HFFc6 (cell line): ENCODE data around the gene ASB6. TPM values are rescaled to one million over a fixed set of nuclear protein-coding genes. Genes with fewer than 3 reads are reported as not detected.

ENCODE experiments used
- DNase-seq: peaks from one replicate; pipeline ENCODE4 v3.0.0-alpha.2; 2018
- H3K27ac Mint-ChIP-seq: 2 replicates; pipeline ENCODE4 v1.8.0; 2020; ENCODE audit warnings: mild to moderate bottlenecking, mixed read lengths
- H3K27me3 Mint-ChIP-seq: 2 replicates; pipeline ENCODE4 v1.8.0; 2021; ENCODE audit warnings: mild to moderate bottlenecking, moderate library complexity, mixed read lengths; ENCODE audit not compliant: insufficient read depth
- H3K36me3 Mint-ChIP-seq: 2 replicates; pipeline ENCODE4 v1.8.0; 2021; ENCODE audit warnings: low read depth, mixed read lengths
- H3K4me1 Mint-ChIP-seq: 2 replicates; pipeline ENCODE4 v1.8.0; 2020; ENCODE audit warnings: low read depth, mixed read lengths
- H3K4me3 Mint-ChIP-seq: 2 replicates; pipeline ENCODE4 v1.8.0; 2020; ENCODE audit warnings: mild to moderate bottlenecking, moderate library complexity, mixed read lengths
- H3K9me3 Mint-ChIP-seq: 2 replicates; pipeline ENCODE4 v1.8.0; 2020; ENCODE audit warnings: mild to moderate bottlenecking, mixed read lengths
- long read RNA-seq: library from polyadenylated mRNA; unstranded; transcript quantifications from one replicate; pipeline ENCODE4 v2.0.0, GENCODE V29; 2019
- total RNA-seq, 6 experiments: library from RNA; stranded (reverse); fragmentation: NEBNext Ultra II Directional; extraction: Animal tissue kit (Norgen Biotek cat#: 25700); gene quantifications; 2 replicates in 1 of 6; 3 replicates in 5 of 6; pipeline ENCODE4 v1.2.3, GENCODE V29; 2021
- TF ChIP-seq, protein P1 (sequence below): fragments of 200-600 bp; sonication (generic); IDR thresholded peaks from 2 replicates; pipeline ENCODE4 v1.5.0; 2021; ENCODE audit warnings: antibody characterized with exemption, mild to moderate bottlenecking

Gene ASB6, protein sequence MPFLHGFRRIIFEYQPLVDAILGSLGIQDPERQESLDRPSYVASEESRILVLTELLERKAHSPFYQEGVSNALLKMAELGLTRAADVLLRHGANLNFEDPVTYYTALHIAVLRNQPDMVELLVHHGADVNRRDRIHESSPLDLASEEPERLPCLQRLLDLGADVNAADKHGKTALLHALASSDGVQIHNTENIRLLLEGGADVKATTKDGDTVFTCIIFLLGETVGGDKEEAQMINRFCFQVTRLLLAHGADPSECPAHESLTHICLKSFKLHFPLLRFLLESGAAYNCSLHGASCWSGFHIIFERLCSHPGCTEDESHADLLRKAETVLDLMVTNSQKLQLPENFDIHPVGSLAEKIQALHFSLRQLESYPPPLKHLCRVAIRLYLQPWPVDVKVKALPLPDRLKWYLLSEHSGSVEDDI
- total RNA-seq: 10 to 100 TPM; 28.9 to 33.1 (median 30.6) TPM
- long read RNA-seq, transcript ASB6-201 (6 exons, 2,330 nt): major isoform, 32 of 42 reads
- long read RNA-seq, partial matches to known transcripts: 8 of 42 reads
- long read RNA-seq, other reads (novel, unspliced or antisense): 2 of 42 reads

DNA sequence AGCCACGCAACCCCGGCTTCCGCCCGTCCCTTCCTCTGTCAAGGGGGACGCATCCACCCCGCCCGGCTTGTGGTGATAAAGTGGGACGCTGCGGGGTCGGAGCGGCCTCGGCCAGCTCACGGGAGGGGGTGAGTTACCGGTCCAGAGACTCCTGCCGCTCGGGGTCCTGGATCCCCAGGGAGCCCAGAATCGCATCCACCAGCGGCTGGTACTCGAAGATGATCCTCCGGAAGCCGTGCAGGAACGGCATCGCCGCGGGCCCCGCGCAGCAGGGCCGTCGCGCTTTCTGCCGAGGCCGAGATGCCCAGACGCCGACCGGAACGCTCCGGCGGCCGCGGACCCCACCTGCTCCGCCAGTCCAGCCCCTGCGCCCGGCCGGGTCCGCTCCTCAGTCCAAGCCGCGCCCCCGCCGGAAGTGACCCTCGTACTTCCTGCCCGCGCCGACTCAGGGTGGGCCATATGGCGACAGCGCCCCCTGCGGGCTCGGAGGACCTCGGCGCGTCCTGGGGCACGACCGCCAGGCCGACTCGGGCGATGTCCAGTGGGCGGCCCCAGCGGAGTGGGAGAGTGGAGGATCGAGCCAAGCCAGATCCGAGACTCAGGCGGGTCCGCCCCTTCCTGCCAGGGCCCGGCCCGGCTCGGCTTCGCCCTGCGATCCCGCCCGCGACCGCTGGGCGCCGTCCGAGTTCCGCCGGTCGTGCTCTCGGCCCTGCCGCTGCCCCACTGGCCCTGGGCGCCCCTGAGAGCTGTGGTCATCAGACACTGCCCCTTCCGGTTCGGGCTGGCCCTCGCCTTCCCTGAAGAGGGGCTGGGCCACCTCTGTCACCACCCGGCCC is at the start of gene ASB6:
ASB6 (minus strand) TSS at position 402 of the 836 bp plus-strand sequence; CDS start at position 250, 152 bp downstream.
- Mint-ChIP-seq H3K9me3 (no peaks in the 10 kb centered on the region), H3K27ac (peak within 1 kb of the TSS; percentile 91), H3K36me3 (peaks cover 16% of the 10 kb centered on the region), H3K4me1 (peaks cover 21% of the 10 kb centered on the region), H3K27me3 (peaks cover 6% of the 10 kb centered on the region), H3K4me3 (peak within 1 kb of the TSS; percentile 93)
- peak; percentile 94 for DNase-seq
- TF ChIP-seq, protein P1, sequence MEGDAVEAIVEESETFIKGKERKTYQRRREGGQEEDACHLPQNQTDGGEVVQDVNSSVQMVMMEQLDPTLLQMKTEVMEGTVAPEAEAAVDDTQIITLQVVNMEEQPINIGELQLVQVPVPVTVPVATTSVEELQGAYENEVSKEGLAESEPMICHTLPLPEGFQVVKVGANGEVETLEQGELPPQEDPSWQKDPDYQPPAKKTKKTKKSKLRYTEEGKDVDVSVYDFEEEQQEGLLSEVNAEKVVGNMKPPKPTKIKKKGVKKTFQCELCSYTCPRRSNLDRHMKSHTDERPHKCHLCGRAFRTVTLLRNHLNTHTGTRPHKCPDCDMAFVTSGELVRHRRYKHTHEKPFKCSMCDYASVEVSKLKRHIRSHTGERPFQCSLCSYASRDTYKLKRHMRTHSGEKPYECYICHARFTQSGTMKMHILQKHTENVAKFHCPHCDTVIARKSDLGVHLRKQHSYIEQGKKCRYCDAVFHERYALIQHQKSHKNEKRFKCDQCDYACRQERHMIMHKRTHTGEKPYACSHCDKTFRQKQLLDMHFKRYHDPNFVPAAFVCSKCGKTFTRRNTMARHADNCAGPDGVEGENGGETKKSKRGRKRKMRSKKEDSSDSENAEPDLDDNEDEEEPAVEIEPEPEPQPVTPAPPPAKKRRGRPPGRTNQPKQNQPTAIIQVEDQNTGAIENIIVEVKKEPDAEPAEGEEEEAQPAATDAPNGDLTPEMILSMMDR: peak; percentile 100

DNA sequence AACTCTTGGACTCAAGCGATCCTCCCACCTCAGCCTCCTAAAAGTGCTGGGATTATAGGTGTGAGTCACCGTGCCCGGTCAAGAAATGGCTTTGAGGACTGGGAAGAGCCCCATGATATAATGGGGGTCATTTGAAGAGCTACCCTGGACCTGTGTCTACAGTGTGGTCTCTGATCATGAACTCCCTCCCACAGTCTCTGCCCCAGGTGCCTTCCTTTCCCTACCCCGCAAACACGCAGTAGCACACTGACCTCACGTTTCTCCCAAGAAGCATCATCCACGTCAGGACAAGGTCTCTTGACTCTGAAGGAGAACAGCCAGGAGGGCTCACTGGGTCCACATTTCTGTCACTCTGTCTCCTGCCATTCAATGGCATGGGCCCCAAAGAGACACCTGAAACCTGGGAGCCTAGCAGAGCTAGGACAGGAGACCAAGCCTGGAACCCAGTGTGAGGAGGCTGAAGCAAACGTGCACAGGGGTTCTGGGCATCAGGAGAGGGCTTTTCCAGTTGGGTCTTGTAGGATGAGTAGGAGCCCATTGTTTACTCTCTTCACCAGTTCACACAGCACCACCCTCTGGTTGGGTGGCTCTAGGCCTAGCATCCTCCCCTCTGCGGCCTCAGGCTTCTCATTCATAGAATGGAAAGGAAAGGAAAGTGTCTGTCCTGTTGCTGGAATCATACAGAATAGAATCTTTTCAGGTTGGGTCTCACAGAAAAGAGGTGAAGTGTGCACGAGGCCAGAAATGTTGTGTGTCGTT is 46.5 kb upstream of the ASB6 start:
- Mint-ChIP-seq H3K27ac (no peak overlapping the region), H3K27me3 (no peaks in the 10 kb centered on the region), H3K4me3 (no peak overlapping the region), H3K9me3 (no peaks in the 10 kb centered on the region; the same call in 1 of the 2 replicates), H3K36me3 (peaks cover 15% of the 10 kb centered on the region), H3K4me1 (peaks cover 25% of the 10 kb centered on the region)
- TF ChIP-seq, protein P1: no peak
- no peak for DNase-seq

DNA sequence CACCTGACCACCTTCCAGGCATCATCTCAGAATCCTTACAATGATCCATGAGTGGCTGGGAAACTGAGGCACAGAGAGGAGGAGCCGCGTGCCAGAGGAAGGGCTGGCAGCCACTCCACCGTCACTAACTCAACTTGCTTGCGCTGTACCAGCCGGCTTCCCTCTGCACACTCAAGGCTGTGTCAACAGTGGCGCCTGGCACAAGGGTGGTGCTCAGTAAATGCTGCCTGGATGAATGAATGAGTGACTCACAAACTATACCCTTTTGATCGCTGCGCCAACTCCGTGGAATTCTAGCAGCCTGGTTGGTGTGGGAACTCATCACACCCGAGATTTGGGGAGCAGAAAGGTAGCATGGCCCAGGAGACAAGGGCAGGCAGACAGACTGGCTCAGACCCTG is 45.4 kb upstream of the ASB6 start:
- TF ChIP-seq, protein P1: no peak
- Mint-ChIP-seq H3K27me3 (no peaks in the 10 kb centered on the region), H3K36me3 (peaks cover 6% of the 10 kb centered on the region), H3K9me3 (no peaks in the 10 kb centered on the region; the same call in 1 of the 2 replicates), H3K4me3 (no peak overlapping the region), H3K4me1 (peaks cover 25% of the 10 kb centered on the region), H3K27ac (no peak overlapping the region; the same call in 1 of the 2 replicates)
- DNase-seq: no peak

DNA sequence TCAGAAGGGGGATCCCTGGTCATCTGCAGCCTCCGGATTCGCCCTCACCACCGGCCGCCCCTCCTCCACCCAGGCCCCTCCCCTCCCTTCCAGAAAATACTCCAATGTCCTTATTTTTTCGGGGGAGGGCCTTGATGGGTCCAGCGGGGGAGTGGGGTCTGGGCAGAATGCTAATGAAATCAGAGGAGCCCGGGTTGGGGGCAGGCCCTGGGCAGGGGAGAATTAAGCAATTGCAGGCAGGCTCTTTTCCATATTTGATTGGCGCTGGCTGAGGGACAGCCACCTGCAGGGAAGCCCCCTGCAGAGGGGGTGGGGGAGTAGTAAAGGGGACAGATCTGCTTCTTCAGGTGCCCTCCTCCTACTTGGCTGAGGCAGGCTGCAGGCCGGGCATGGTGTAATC is 44.8 kb upstream of the ASB6 start:
- DNase-seq: no peak
- TF ChIP-seq, protein P1: no peak
- H3K27me3 Mint-ChIP-seq: no peaks in the 10 kb centered on the region
- 0 out of 2 replicates have a peak, but pooled peaks cover 4% of the 10 kb centered on the region for H3K36me3 Mint-ChIP-seq
- H3K4me3 Mint-ChIP-seq: no peak overlapping the region
- H3K4me1 Mint-ChIP-seq: peaks cover 25% of the 10 kb centered on the region
- H3K9me3 Mint-ChIP-seq: no peaks in the 10 kb centered on the region
- H3K27ac Mint-ChIP-seq: no peak overlapping the region; the same call in 1 of the 2 replicates

DNA sequence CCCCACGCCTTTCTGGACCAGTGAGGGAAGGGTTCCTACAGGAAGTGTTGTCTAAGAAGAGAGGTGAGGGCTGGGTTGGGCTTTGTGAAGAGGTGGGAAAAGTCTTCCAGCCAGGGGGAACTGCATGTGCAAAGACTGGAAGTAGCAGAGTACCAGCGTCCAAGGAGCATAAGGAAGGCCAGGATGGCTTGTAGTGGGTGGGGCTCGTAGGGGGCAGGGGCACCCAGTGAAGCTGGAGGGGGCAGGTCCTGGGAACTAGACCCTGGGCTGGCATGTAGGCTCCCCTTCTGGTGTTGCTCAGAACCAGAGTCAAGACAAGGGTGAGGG is 43.9 kb upstream of the ASB6 start:
- H3K9me3 Mint-ChIP-seq: no peaks in the 10 kb centered on the region
- TF ChIP-seq, protein P1: no peak
- H3K4me3 Mint-ChIP-seq: peak overlapping the region; percentile 59
- H3K27me3 Mint-ChIP-seq: no peaks in the 10 kb centered on the region; the same call in 1 of the 2 replicates
- peaks cover 25% of the 10 kb centered on the region for H3K4me1 Mint-ChIP-seq
- DNase-seq: no peak
- H3K36me3 Mint-ChIP-seq: no peaks in the 10 kb centered on the region
- H3K27ac Mint-ChIP-seq: peak overlapping the region; percentile 81
